ENCODE results near the gene TMEM87B.

TMEM87B gene

GRCh38 chr2:112054847-112055729, at the start of gene TMEM87B:
TSS of gene TMEM87B (plus strand) at chr2:112055269. CDS start at chr2:112055592, 323 bp downstream.
- Histone ChIP-seq H3K27me3 (no peaks in the 10 kb centered on the region), H3K4me3 (peak within 1 kb of the TSS; percentile 84 to 99 (median 92)), H3K36me3 (peaks cover 6 to 29% (median 13%) of the 10 kb centered on the region in 11 experiments; a peak in 17 of 22 replicates), H4K20me1 (peaks cover 0 to 39% (median 6%) of the 10 kb centered on the region in 11 experiments; a peak in 10 of 22 replicates), H3K9ac (peak within 1 kb of the TSS; percentile 84 to 95 (median 92)), H3K9me3 (replicated peaks in 1 of 11) (no peaks in the 10 kb centered on the region), H3K4me2 (peak within 1 kb of the TSS; percentile 79 to 95 (median 91)), H3K4me1 (peaks cover 25 to 63% (median 38%) of the 10 kb centered on the region in 10 experiments), H3K27ac (peak within 1 kb of the TSS; percentile 74 to 95 (median 92))
- no peak for TF ChIP-seq Cebpa-rat (IDR thresholded peaks at IDR 0.05)

GRCh38 chr2:112005406-112006075, 49.5 kb upstream of the TMEM87B start:
- Histone ChIP-seq H3K9me3 (replicated peaks in 1 of 11) (peaks cover 0 to 13% (median 0%) of the 10 kb centered on the region in 11 experiments; a peak in 1 of 22 replicates), H3K9ac (peak overlapping the region in 4 of 11 experiments; percentile 51 to 74 (median 66); a peak in 6 of 22 replicates), H3K4me3 (no peak overlapping the region), H3K36me3 (peaks cover 0 to 68% (median 0%) of the 10 kb centered on the region in 11 experiments; a peak in 6 of 22 replicates), H3K4me2 (peak overlapping the region in 9 of 11 experiments; percentile 36 to 91 (median 83); a peak in 15 of 22 replicates), H3K27me3 (no peaks in the 10 kb centered on the region), H4K20me1 (no peaks in the 10 kb centered on the region), H3K4me1 (peaks cover 10 to 99% (median 55%) of the 10 kb centered on the region in 10 experiments; a peak in 19 of 20 replicates), H3K27ac (peak overlapping the region in 7 of 11 experiments; percentile 55 to 91 (median 78); a peak in 12 of 22 replicates)
- TF ChIP-seq Cebpa-rat (IDR thresholded peaks at IDR 0.05): no peak

GRCh38 chr2:112006076-112006410, 49.0 kb upstream of the TMEM87B start:
- H3K4me2 ChIP-seq: peak overlapping the region in 7 of 11 experiments; percentile 60 to 91 (median 84); a peak in 14 of 22 replicates
- TF ChIP-seq Cebpa-rat (IDR thresholded peaks at IDR 0.05): 0 out of 22 replicates have a peak, but pooled peaks of 1 of the 11 experiments have one; percentile 24

GRCh38 chr2:112007493-112007892, 47.6 kb upstream of the TMEM87B start:
- peaks cover 0 to 13% (median 0%) of the 10 kb centered on the region in 11 experiments; a peak in 1 of 22 replicates for H3K9me3 ChIP-seq (replicated peaks in 1 of 11)
- no peaks in the 10 kb centered on the region for H3K27me3 ChIP-seq
- peak overlapping the region in 4 of 11 experiments; percentile 83 to 91 (median 88); a peak in 8 of 22 replicates for H3K4me2 ChIP-seq
- H3K27ac ChIP-seq: peak overlapping the region in 2 of 11 experiments; percentile 84 to 91; a peak in 3 of 22 replicates
- no peak for TF ChIP-seq Cebpa-rat (IDR thresholded peaks at IDR 0.05)
- peaks cover 10 to 100% (median 40%) of the 10 kb centered on the region in 10 experiments; a peak in 19 of 20 replicates for H3K4me1 ChIP-seq
- H3K9ac ChIP-seq: no peak overlapping the region
- H3K4me3 ChIP-seq: no peak overlapping the region
- peaks cover 0 to 82% (median 0%) of the 10 kb centered on the region in 11 experiments; a peak in 6 of 22 replicates for H3K36me3 ChIP-seq
- no peaks in the 10 kb centered on the region for H4K20me1 ChIP-seq

More at GRCh38 chr2:112006076-112006410, 49.0 kb upstream of the TMEM87B start:
- Histone ChIP-seq H3K4me1 (peaks cover 10 to 99% (median 53%) of the 10 kb centered on the region in 10 experiments; a peak in 19 of 20 replicates), H3K9ac (peak overlapping the region in 4 of 11 experiments; percentile 51 to 74 (median 56); a peak in 6 of 22 replicates), H4K20me1 (no peaks in the 10 kb centered on the region), H3K36me3 (peaks cover 0 to 71% (median 0%) of the 10 kb centered on the region in 11 experiments; a peak in 6 of 22 replicates), H3K27ac (peak overlapping the region in 6 of 11 experiments; percentile 73 to 91 (median 81); a peak in 11 of 22 replicates), H3K27me3 (no peaks in the 10 kb centered on the region), H3K4me3 (no peak overlapping the region), H3K9me3 (replicated peaks in 1 of 11) (peaks cover 0 to 13% (median 0%) of the 10 kb centered on the region in 11 experiments; a peak in 1 of 22 replicates)

- Histone ChIP-seq H3K27ac (peak overlapping the region in 1 of 11 experiments; percentile 91; a peak in 1 of 22 replicates), H3K9me3 (replicated peaks in 1 of 11) (peaks cover 0 to 13% (median 0%) of the 10 kb centered on the region in 11 experiments; a peak in 1 of 22 replicates), H3K9ac (no peak overlapping the region), H3K36me3 (peaks cover 0 to 87% (median 0%) of the 10 kb centered on the region in 11 experiments; a peak in 6 of 22 replicates), H4K20me1 (no peaks in the 10 kb centered on the region), H3K4me3 (no peak overlapping the region), H3K4me1 (peaks cover 10 to 85% (median 31%) of the 10 kb centered on the region in 10 experiments; a peak in 19 of 20 replicates), H3K27me3 (no peaks in the 10 kb centered on the region), H3K4me2 (peak overlapping the region in 3 of 11 experiments; percentile 38 to 91 (median 83); a peak in 5 of 22 replicates)
- TF ChIP-seq Cebpa-rat (IDR thresholded peaks at IDR 0.05): no peak
These were observed 46.1 kb upstream of the TMEM87B start for GRCh38 chr2:112008910-112009485.

- no peak overlapping the region for H3K4me3 ChIP-seq
- H3K9ac ChIP-seq: peak overlapping the region in 1 of 11 experiments; percentile 38; a peak in 2 of 22 replicates
- peaks cover 0 to 23% (median 0%) of the 10 kb centered on the region in 11 experiments; a peak in 2 of 22 replicates for H3K9me3 ChIP-seq (replicated peaks in 1 of 11)
- H3K36me3 ChIP-seq: peaks cover 0 to 94% (median 0%) of the 10 kb centered on the region in 11 experiments; a peak in 6 of 22 replicates
- no peaks in the 10 kb centered on the region for H4K20me1 ChIP-seq
- H3K27me3 ChIP-seq: no peaks in the 10 kb centered on the region
- peak overlapping the region in 5 of 11 experiments; percentile 36 to 91 (median 49); a peak in 9 of 22 replicates for H3K4me2 ChIP-seq
- H3K4me1 ChIP-seq: peaks cover 0 to 68% (median 14%) of the 10 kb centered on the region in 10 experiments; a peak in 14 of 20 replicates
- TF ChIP-seq Cebpa-rat (IDR thresholded peaks at IDR 0.05): peak in 2 of 11 experiments; percentile 15 to 58; a peak in 2 of 22 replicates
- H3K27ac ChIP-seq: peak overlapping the region in 4 of 11 experiments; percentile 39 to 73 (median 55); a peak in 8 of 22 replicates
These were observed 44.3 kb upstream of the TMEM87B start for GRCh38 chr2:112010751-112011150.

- H3K36me3 ChIP-seq: peaks cover 0 to 99% (median 0%) of the 10 kb centered on the region in 11 experiments; a peak in 6 of 22 replicates
- no peaks in the 10 kb centered on the region for H3K27me3 ChIP-seq
- H3K4me1 ChIP-seq: peaks cover 0 to 67% (median 5%) of the 10 kb centered on the region in 10 experiments; a peak in 9 of 20 replicates
- peaks cover 0 to 25% (median 0%) of the 10 kb centered on the region in 11 experiments; a peak in 7 of 22 replicates for H3K9me3 ChIP-seq (replicated peaks in 1 of 11)
- no peak for TF ChIP-seq Cebpa-rat (IDR thresholded peaks at IDR 0.05)
- H3K27ac ChIP-seq: peak overlapping the region in 2 of 11 experiments; percentile 4 to 73; a peak in 1 of 22 replicates
- H4K20me1 ChIP-seq: no peaks in the 10 kb centered on the region
- H3K9ac ChIP-seq: no peak overlapping the region
- peak overlapping the region in 1 of 11 experiments; percentile 91; a peak in 1 of 22 replicates for H3K4me2 ChIP-seq
- no peak overlapping the region for H3K4me3 ChIP-seq
These were observed 42.5 kb upstream of the TMEM87B start for GRCh38 chr2:112012556-112012955.
